ENCODE results near the gene DCPS. TPM values are rescaled to one million over a fixed set of nuclear protein-coding genes. Genes with fewer than 3 reads are reported as not detected.
"Not testable (repeated sequence)": the region's sequence is repeated elsewhere in the genome, so short reads cannot be mapped to it uniquely, and the experiment has no call there.

Gene DCPS
- total RNA-seq, 2 donors from 2014 or later = 3.0 to 17.9 TPM

GRCh38 chr11:126384449-126385070 lies 80.7 kb downstream of the DCPS start:
- TF ChIP-seq CTCF (IDR thresholded peaks at IDR 0.05) (no peak), POLR2A (IDR thresholded peaks at IDR 0.05) (no peak)
- DNase-seq = no peak
- H3K4me1 ChIP-seq = no peaks in the 10 kb centered on the region
- intact Hi-C loops (cut with DNase I) = no loop called here
- 84 to 98% methylated on average over 4 to 8 of the region's 9 CpGs for WGBS, 2 donors
- no peaks in the 10 kb centered on the region for H3K27me3 ChIP-seq
- ATAC-seq = no peak
- H3K36me3 ChIP-seq (replicated peaks in 1 of 2; ENCODE audit: insufficient read depth in 1 of 2, low read depth in 2 of 2) = no peaks in the 10 kb centered on the region
- H3K4me3 ChIP-seq = no peak overlapping the region
- no peaks in the 10 kb centered on the region for H3K9me3 ChIP-seq
- H3K27ac ChIP-seq = no peak overlapping the region

- ATAC-seq (no peak), DNase-seq (no peak)
- Histone ChIP-seq H3K4me1 (no peaks in the 10 kb centered on the region), H3K36me3 (replicated peaks in 1 of 2; ENCODE audit: insufficient read depth in 1 of 2, low read depth in 2 of 2) (no peaks in the 10 kb centered on the region), H3K9me3 (no peaks in the 10 kb centered on the region), H3K27ac (no peak overlapping the region), H3K27me3 (no peaks in the 10 kb centered on the region), H3K4me3 (no peak overlapping the region)
- intact Hi-C loops (cut with DNase I) = no loop called here
- WGBS, 2 donors = 62 to 75% methylated on average over 7 to 8 of the region's 8 CpGs
- TF ChIP-seq CTCF (IDR thresholded peaks at IDR 0.05) (no peak), POLR2A (IDR thresholded peaks at IDR 0.05) (no peak)
Observed at GRCh38 chr11:126385991-126386728, 82.3 kb downstream of the DCPS start.

- H3K27me3 ChIP-seq; H3K27ac ChIP-seq; H3K9me3 ChIP-seq; intact Hi-C loops (cut with DNase I); H3K36me3 ChIP-seq (replicated peaks in 1 of 2; ENCODE audit: insufficient read depth in 1 of 2, low read depth in 2 of 2); H3K4me1 ChIP-seq; H3K4me3 ChIP-seq; ATAC-seq: not testable (repeated sequence)
- DNase-seq = peak in 1 of 4 donors; percentile 37
- WGBS, 2 donors = 39 to 67% methylated on average over 4 of the region's 5 CpGs
Observed at GRCh38 chr11:126386729-126387071, 82.8 kb downstream of the DCPS start.

- Histone ChIP-seq H3K9me3 (no peaks in the 10 kb centered on the region), H3K36me3 (replicated peaks in 1 of 2; ENCODE audit: insufficient read depth in 1 of 2, low read depth in 2 of 2) (no peaks in the 10 kb centered on the region), H3K4me1 (no peaks in the 10 kb centered on the region), H3K4me3 (no peak overlapping the region), H3K27me3 (no peaks in the 10 kb centered on the region), H3K27ac (no peak overlapping the region)
- DNase-seq (no peak), ATAC-seq (no peak)
- 79 to 81% methylated on average over 5 of the region's 5 CpGs for WGBS, 2 donors
- TF ChIP-seq CTCF (IDR thresholded peaks at IDR 0.05) (no peak), POLR2A (IDR thresholded peaks at IDR 0.05) (no peak)
- intact Hi-C loops (cut with DNase I) = no loop called here
Observed at GRCh38 chr11:126387857-126388256, 84.0 kb downstream of the DCPS start.

- H3K27ac ChIP-seq = no peak overlapping the region
- no peak for TF ChIP-seq CTCF (IDR thresholded peaks at IDR 0.05)
- no peak for TF ChIP-seq POLR2A (IDR thresholded peaks at IDR 0.05)
- H3K9me3 ChIP-seq = no peaks in the 10 kb centered on the region
- intact Hi-C loops (cut with DNase I) = no loop called here
- WGBS, 2 donors = 64 to 65% methylated on average over 5 of the region's 5 CpGs
- H3K4me1 ChIP-seq = no peaks in the 10 kb centered on the region
- H3K36me3 ChIP-seq (replicated peaks in 1 of 2; ENCODE audit: insufficient read depth in 1 of 2, low read depth in 2 of 2) = no peaks in the 10 kb centered on the region
- ATAC-seq (no peak), DNase-seq (no peak)
- H3K27me3 ChIP-seq = no peaks in the 10 kb centered on the region
- H3K4me3 ChIP-seq = no peak overlapping the region
Observed at GRCh38 chr11:126390272-126390867, 86.5 kb downstream of the DCPS start.

Data from body of pancreas (tissue), 4 donors.